ENCODE data around the gene HTR2B. TPM values are rescaled to one million over a fixed set of nuclear protein-coding genes. Genes with fewer than 3 reads are reported as not detected.

Gene HTR2B
- total RNA-seq, 1 experiment from 2014 or later, result 0.51 TPM

Other genes with a start within 250 kb of the HTR2B start
- gene GPR55, start 199.8 kb downstream of the HTR2B start, total RNA-seq (2014; rRNA removed; shearing (Covaris generic); ENCODE audit: low replicate concordance), result 0.03 and 0.49 TPM in 2 replicates
- gene SPATA3, start 128.9 kb downstream of the HTR2B start, total RNA-seq (2014; rRNA removed; shearing (Covaris generic); ENCODE audit: low replicate concordance), result not detected in 2 replicates
- 12.8 and 21.5 TPM in 2 replicates for gene C2orf72, start 87.5 kb downstream of the HTR2B start, total RNA-seq (2014; rRNA removed; shearing (Covaris generic); ENCODE audit: low replicate concordance)
- 32.6 and 37.6 TPM in 2 replicates for gene PSMD1, start 68.2 kb downstream of the HTR2B start, total RNA-seq (2014; rRNA removed; shearing (Covaris generic); ENCODE audit: low replicate concordance)
- gene ARMC9, start 73.6 kb upstream of the HTR2B start, total RNA-seq (2014; rRNA removed; shearing (Covaris generic); ENCODE audit: low replicate concordance), result 39.4 and 39.8 TPM in 2 replicates